Ovary (tissue), 9 donors: ENCODE results near the gene EFHB. TPM values are rescaled to one million over a fixed set of nuclear protein-coding genes. Genes with fewer than 3 reads are reported as not detected.

Experiments
- DNase-seq, 5 donors: peaks; one replicate each; pipeline ENCODE4 v3.0.0-alpha.2; 2019 to 2020
- H3K27ac ChIP-seq, 2 donors: fragments of 200-600 bp; one replicate each; pipeline versions ENCODE4 v1.5.1 to v1.8.0; 2019 to 2022
- H3K27me3 ChIP-seq: fragments of 200-600 bp; one replicate; pipeline ENCODE4 v1.8.0; 2022
- H3K36me3 ChIP-seq: fragments of 200-600 bp; sonication (generic); one replicate; pipeline ENCODE4 v1.5.1; 2019
- H3K4me1 ChIP-seq: one replicate; pipeline ENCODE4 v1.8.1; 2013; ENCODE audit warnings: mild to moderate bottlenecking, moderate library complexity; ENCODE audit not compliant: insufficient read depth
- H3K4me3 ChIP-seq: fragments of 200-600 bp; sonication (generic); one replicate; pipeline ENCODE4 v1.5.1; 2017
- H3K9me3 ChIP-seq, 2 donors: fragments of 200-600 bp in 1 of 2; sonication (generic) in 1 of 2; one replicate each; pipeline versions ENCODE4 v1.5.1 to v1.8.1; 2013 to 2019; ENCODE audit warnings: mild to moderate bottlenecking in 1 of 2, moderate library complexity in 1 of 2
- EP300 ChIP-seq: sonication (generic); formaldehyde crosslinking; IDR thresholded peaks from one replicate; pipeline ENCODE4 v1.6.1; 2017; ENCODE audit warnings: antibody characterized with exemption
- POLR2A ChIP-seq: fragments of 450-650 bp; IDR thresholded peaks from one replicate; pipeline ENCODE4 v1.6.1; 2017; ENCODE audit warnings: antibody characterized with exemption, mild to moderate bottlenecking, moderate library complexity
- WGBS, 3 donors: extraction: QIAGEN DNeasy Blood & Tissue Kit in 1 of 3; methylation state at CpG; one replicate each; pipeline versions ENCODE4 v1.1.5 to v1.1.7; 2013 to 2017; 5-methylcytosine and 5-hydroxymethylcytosine counted together
- intact Hi-C, 4 donors: fragments of 100-400 bp; cut with DNase I; formaldehyde crosslinking; loops; one replicate each; pipeline versions ENCODE4 v1.11.0 to v1.15.1; 2022 to 2023
- polyA plus RNA-seq, 2 donors: library from polyadenylated mRNA; stranded (reverse); fragments of 200-250 nt in 1 of 2; fragments of 350-450 nt in 1 of 2; fragmentation: Illumina TruSeq in 1 of 2; extraction: RNeasy Lipid Tissue Mini Kit (QIAGEN cat#74804) in 1 of 2; gene quantifications; one replicate each; pipeline ENCODE4 v1.2.3, GENCODE V29; 2013 to 2014
- total RNA-seq, 7 donors: library from RNA; depleted of rRNA in 2 of 7; stranded (reverse); fragments of >200 nt in 2 of 7; fragmentation: NEBNext Ultra II Directional in 3 of 7; extraction: Animal tissue kit (Norgen Biotek cat#: 25700) in 3 of 7; gene quantifications; one replicate each; pipeline versions ENCODE4 v1.1.0 to v1.2.4, GENCODE V29; 2016 to 2023
- TF ChIP-seq, protein P1 (sequence below), 3 donors: fragments of 450-650 bp in 2 of 3; fragments of 200-600 bp in 1 of 3; IDR thresholded peaks; one replicate each; pipeline versions ENCODE4 v1.5.1 to v1.8.0; 2016 to 2022; ENCODE audit warnings: antibody characterized with exemption in 3 of 3, mild to moderate bottlenecking in 1 of 3
- donor health status: DM: no; HTN: no; CAD: no; lungs with moderate emphysema.
- donor health status: DM: no; HTN: no; CAD: no.
- donor health status: Bipolar disorder and iron deficiency.
- donor health status: DM: yes; HTN: yes; CAD: no.
- donor health status: DM: no; HTN: no; CAD: no.
- donor health status: DM: yes; HTN: yes; CAD: no.

The EFHB gene
- total and polyA plus RNA-seq, 9 donors = 0.42 to 9.2 (median 2.2) TPM

DNA sequence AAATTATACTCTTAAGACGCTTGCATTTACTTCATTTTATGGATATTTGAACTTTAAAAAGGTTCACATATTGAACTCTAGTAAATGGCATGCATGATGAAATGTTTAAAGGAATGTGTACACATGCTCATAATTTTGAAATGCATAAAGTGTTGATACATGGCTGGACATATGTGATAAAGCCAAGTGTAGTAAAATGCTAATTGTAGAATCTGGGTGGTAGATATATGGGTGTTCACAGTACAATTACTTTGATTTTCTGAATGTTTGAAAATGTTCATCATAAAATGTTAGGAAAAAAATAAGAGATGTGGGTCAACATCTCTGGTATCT, 4.2 kb upstream of the EFHB start:
- Histone ChIP-seq H3K4me1 (no peaks in the 10 kb centered on the region), H3K4me3 (no peak overlapping the region), H3K36me3 (no peaks in the 10 kb centered on the region), H3K27ac (no peak overlapping the region), H3K27me3 (no peaks in the 10 kb centered on the region), H3K9me3 (no peaks in the 10 kb centered on the region)
- intact Hi-C loops = no loop called here
- DNase-seq = no peak
- TF ChIP-seq, protein P1, sequence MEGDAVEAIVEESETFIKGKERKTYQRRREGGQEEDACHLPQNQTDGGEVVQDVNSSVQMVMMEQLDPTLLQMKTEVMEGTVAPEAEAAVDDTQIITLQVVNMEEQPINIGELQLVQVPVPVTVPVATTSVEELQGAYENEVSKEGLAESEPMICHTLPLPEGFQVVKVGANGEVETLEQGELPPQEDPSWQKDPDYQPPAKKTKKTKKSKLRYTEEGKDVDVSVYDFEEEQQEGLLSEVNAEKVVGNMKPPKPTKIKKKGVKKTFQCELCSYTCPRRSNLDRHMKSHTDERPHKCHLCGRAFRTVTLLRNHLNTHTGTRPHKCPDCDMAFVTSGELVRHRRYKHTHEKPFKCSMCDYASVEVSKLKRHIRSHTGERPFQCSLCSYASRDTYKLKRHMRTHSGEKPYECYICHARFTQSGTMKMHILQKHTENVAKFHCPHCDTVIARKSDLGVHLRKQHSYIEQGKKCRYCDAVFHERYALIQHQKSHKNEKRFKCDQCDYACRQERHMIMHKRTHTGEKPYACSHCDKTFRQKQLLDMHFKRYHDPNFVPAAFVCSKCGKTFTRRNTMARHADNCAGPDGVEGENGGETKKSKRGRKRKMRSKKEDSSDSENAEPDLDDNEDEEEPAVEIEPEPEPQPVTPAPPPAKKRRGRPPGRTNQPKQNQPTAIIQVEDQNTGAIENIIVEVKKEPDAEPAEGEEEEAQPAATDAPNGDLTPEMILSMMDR (IDR thresholded peaks at IDR 0.05) = no peak
- TF ChIP-seq EP300 (no peak), POLR2A (no peak)
- WGBS, 3 donors = 84 to 88% (median 87%) methylated on average over 1 of the region's 1 CpG

DNA sequence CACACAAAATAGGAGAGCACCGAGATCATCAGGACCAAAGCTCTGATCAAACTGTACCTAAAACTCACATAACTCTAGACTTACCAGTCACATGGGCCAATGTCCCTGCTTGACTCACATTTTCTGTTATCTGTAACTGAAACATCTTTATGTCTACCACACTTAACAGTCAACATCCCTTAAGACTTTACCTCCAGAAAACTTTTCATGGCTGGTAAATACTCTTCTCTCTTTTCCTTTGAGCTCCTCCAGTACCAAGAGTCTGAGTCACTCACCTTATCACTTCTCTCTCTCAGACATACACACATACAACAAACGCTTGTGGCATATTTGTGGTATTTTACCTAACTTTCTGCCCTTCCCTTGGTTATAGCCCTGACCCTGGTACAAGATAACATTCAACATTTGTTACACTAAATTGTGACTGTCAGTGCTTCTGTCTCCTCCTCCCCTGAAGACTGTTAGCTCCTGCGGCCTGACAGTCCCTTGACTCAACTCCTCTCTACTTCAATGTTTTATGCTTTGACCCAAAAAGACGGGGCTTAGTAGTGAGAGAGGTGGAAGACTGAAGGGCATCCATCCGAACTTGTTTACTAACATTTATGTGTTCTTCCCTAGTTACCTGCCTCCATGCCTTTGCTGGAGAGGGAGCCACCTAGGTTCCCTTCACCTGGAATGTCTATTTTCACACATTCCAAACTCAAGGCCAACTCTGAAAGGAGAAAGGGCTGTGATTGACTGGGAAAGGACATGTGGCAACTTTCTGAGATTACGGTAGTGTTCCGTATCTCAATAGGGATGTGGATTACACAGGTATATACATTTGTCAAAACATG, 3.7 kb upstream of the EFHB start:
- TF ChIP-seq, protein P1 (IDR thresholded peaks at IDR 0.05) = no peak
- TF ChIP-seq EP300 = no peak
- TF ChIP-seq POLR2A = no peak
- WGBS, 3 donors = 56 to 75% (median 60%) methylated on average over 7 of the region's 7 CpGs
- no peaks in the 10 kb centered on the region for H3K9me3 ChIP-seq
- DNase-seq = no peak
- no peak overlapping the region for H3K4me3 ChIP-seq
- intact Hi-C loops = no loop called here
- H3K4me1 ChIP-seq = no peaks in the 10 kb centered on the region
- H3K36me3 ChIP-seq = no peaks in the 10 kb centered on the region
- H3K27me3 ChIP-seq = no peaks in the 10 kb centered on the region
- H3K27ac ChIP-seq = no peak overlapping the region

DNA sequence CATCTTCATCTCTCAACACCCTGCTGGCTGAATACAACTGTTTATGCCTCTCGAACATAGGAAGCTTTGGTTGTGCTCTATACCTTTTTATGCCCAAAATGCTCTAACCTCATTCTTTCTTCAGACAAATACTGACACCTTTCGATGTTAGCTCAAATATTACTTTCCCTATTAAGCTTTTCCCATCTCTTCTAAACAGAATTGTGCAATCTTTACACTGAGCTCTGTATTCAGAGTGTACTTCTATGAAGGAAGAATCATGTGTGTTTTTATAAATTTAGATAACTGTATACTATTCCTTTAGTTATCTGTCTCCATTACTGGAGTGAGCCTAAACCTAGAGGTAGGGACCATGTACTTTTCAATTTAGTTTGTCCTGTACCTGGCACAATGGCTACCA, 1.6 kb downstream of the EFHB start:
- no peak for DNase-seq
- intact Hi-C loops = no loop called here
- Histone ChIP-seq H3K9me3 (no peaks in the 10 kb centered on the region), H3K4me1 (no peaks in the 10 kb centered on the region), H3K36me3 (no peaks in the 10 kb centered on the region), H3K4me3 (no peak overlapping the region), H3K27me3 (no peaks in the 10 kb centered on the region), H3K27ac (no peak overlapping the region)
- 89 to 95% (median 90%) methylated on average over 2 of the region's 2 CpGs for WGBS, 3 donors
- no peak for TF ChIP-seq EP300
- TF ChIP-seq, protein P1 (IDR thresholded peaks at IDR 0.05) = no peak
- no peak for TF ChIP-seq POLR2A

DNA sequence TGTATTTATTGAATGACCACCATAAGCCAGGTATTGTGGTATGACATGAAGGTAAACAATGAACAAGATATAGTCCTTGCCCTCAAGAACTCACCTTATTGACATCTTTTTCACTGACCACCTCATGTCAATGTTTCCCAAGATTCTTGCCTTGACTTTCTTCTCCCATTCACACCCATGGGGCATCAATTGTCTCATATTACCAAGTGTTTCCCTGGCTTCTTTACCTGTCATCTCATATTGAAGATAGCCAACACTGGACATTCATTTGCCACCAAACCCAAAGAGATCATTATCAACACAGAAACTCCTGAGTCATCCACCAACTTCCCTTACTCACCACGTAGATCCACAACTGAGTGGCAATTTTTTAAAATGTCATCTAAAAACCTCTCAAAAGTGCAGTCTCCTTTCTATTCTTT, 2.2 kb downstream of the EFHB start:
- Histone ChIP-seq H3K27me3 (no peaks in the 10 kb centered on the region), H3K27ac (no peak overlapping the region), H3K36me3 (no peaks in the 10 kb centered on the region), H3K9me3 (no peaks in the 10 kb centered on the region), H3K4me1 (no peaks in the 10 kb centered on the region), H3K4me3 (no peak overlapping the region)
- TF ChIP-seq POLR2A (no peak), EP300 (no peak)
- TF ChIP-seq, protein P1 (IDR thresholded peaks at IDR 0.05) = no peak
- intact Hi-C loops = no loop called here
- 77 to 85% (median 84%) methylated on average over 1 of the region's 1 CpG for WGBS, 3 donors
- DNase-seq = no peak
